Measurements from ENCODE around the gene CHAT.
"Not testable (repeated sequence)": the region's sequence is repeated elsewhere in the genome, so short reads cannot be mapped to it uniquely, and the experiment has no call there.

CHAT gene

DNA sequence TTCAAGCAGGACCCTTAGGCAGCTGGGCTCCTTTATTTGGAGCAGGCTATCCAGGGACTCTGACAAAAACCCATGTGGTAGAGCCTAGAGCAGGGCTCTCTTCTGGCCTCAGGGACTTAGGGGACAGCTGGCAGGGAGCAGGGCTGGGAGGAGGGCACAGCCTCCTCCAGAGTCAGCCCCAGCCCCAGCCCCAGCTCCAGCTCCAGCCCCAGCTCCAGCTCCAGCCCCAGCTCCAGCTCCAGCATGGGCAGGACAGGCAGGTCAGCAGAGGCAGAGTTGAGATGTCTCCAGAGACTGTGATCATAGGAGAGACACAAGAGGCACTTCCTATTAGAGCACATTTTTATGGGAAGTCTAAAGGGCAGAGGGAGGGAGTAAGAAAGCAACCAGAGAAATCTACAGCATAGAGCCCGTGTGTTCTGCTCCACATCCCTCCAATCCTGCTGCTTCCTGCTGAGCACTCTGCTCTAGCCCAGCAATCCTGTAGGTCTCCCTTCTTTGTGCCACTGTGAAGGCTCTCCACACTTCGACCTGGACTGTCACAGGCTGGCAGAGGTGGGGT, 52.3 kb downstream of the CHAT start:
- Histone ChIP-seq H3K27ac (ENCODE audit: low read depth, low read length) (no peak overlapping the region), H3K4me3 (ENCODE audit: low read depth, low read length) (no peak overlapping the region), H3K79me2 (ENCODE audit: control insufficient read depth, insufficient read depth, low read length, unreplicated experiment) (no peaks in the 10 kb centered on the region), H3K27me3 (ENCODE audit: insufficient read depth, low read length) (peaks cover 98% of the 10 kb centered on the region), H2AFZ (ENCODE audit: low read length, unreplicated experiment) (no peak overlapping the region), H3K4me1 (ENCODE audit: control insufficient read depth, insufficient read depth, low read length, unreplicated experiment) (no peaks in the 10 kb centered on the region), H3K36me3 (ENCODE audit: insufficient read depth, low read length) (no peaks in the 10 kb centered on the region)

- Histone ChIP-seq H3K79me2 (ENCODE audit: control insufficient read depth, insufficient read depth, low read length, unreplicated experiment) (no peaks in the 10 kb centered on the region), H3K4me3 (ENCODE audit: low read depth, low read length) (no peak overlapping the region), H3K36me3 (ENCODE audit: insufficient read depth, low read length) (no peaks in the 10 kb centered on the region), H2AFZ (ENCODE audit: low read length, unreplicated experiment) (no peak overlapping the region), H3K27ac (ENCODE audit: low read depth, low read length) (no peak overlapping the region), H3K4me1 (ENCODE audit: control insufficient read depth, insufficient read depth, low read length, unreplicated experiment) (no peaks in the 10 kb centered on the region), H3K27me3 (ENCODE audit: insufficient read depth, low read length) (peaks cover 98% of the 10 kb centered on the region)
These were observed 52.8 kb downstream of the CHAT start for GRCh38 chr10:49666685-49667084.

- H3K79me2 ChIP-seq (ENCODE audit: control insufficient read depth, insufficient read depth, low read length, unreplicated experiment) = no peaks in the 10 kb centered on the region
- H3K27ac ChIP-seq (ENCODE audit: low read depth, low read length) = no peak overlapping the region
These were observed 54.2 kb downstream of the CHAT start for GRCh38 chr10:49667991-49668390.

GRCh38 chr10:49668684-49669083, 54.8 kb downstream of the CHAT start:
- Histone ChIP-seq H3K36me3 (ENCODE audit: insufficient read depth, low read length) (no peaks in the 10 kb centered on the region), H3K79me2 (ENCODE audit: control insufficient read depth, insufficient read depth, low read length, unreplicated experiment) (no peaks in the 10 kb centered on the region), H3K4me1 (ENCODE audit: control insufficient read depth, insufficient read depth, low read length, unreplicated experiment) (no peaks in the 10 kb centered on the region), H3K27me3 (ENCODE audit: insufficient read depth, low read length) (peaks cover 98% of the 10 kb centered on the region), H2AFZ (ENCODE audit: low read length, unreplicated experiment) (no peak overlapping the region), H3K4me3 (ENCODE audit: low read depth, low read length) (no peak overlapping the region), H3K27ac (ENCODE audit: low read depth, low read length) (no peak overlapping the region)

More at GRCh38 chr10:49667991-49668390, 54.2 kb downstream of the CHAT start:
- no peaks in the 10 kb centered on the region for H3K4me1 ChIP-seq (ENCODE audit: control insufficient read depth, insufficient read depth, low read length, unreplicated experiment)
- no peaks in the 10 kb centered on the region for H3K36me3 ChIP-seq (ENCODE audit: insufficient read depth, low read length)
- H3K4me3 ChIP-seq (ENCODE audit: low read depth, low read length) = no peak overlapping the region
- no peak overlapping the region for H2AFZ ChIP-seq (ENCODE audit: low read length, unreplicated experiment)
- peaks cover 98% of the 10 kb centered on the region for H3K27me3 ChIP-seq (ENCODE audit: insufficient read depth, low read length)

GRCh38 chr10:49678827-49679479, 65.1 kb downstream of the CHAT start:
- Histone ChIP-seq H2AFZ (ENCODE audit: low read length, unreplicated experiment) (peak overlapping the region; percentile 73), H3K36me3 (ENCODE audit: insufficient read depth, low read length) (no peaks in the 10 kb centered on the region), H3K27me3 (ENCODE audit: insufficient read depth, low read length) (peaks cover 85% of the 10 kb centered on the region), H3K4me1 (ENCODE audit: control insufficient read depth, insufficient read depth, low read length, unreplicated experiment) (no peaks in the 10 kb centered on the region), H3K27ac (ENCODE audit: low read depth, low read length) (no peak overlapping the region), H3K79me2 (ENCODE audit: control insufficient read depth, insufficient read depth, low read length, unreplicated experiment) (no peaks in the 10 kb centered on the region), H3K4me3 (ENCODE audit: low read depth, low read length) (peak overlapping the region; percentile 66)

- H3K79me2 ChIP-seq (ENCODE audit: control insufficient read depth, insufficient read depth, low read length, unreplicated experiment) = no peaks in the 10 kb centered on the region
- H2AFZ ChIP-seq (ENCODE audit: low read length, unreplicated experiment) = peak within 1 kb of the TSS; percentile 73
- no peaks in the 10 kb centered on the region for H3K4me1 ChIP-seq (ENCODE audit: control insufficient read depth, insufficient read depth, low read length, unreplicated experiment)
- no peaks in the 10 kb centered on the region for H3K36me3 ChIP-seq (ENCODE audit: insufficient read depth, low read length)
- H3K27ac ChIP-seq (ENCODE audit: low read depth, low read length) = no peak within 1 kb of the TSS
- H3K4me3 ChIP-seq (ENCODE audit: low read depth, low read length) = peak within 1 kb of the TSS; percentile 66
- peaks cover 85% of the 10 kb centered on the region for H3K27me3 ChIP-seq (ENCODE audit: insufficient read depth, low read length)
These were observed 65.7 kb downstream of the CHAT start, which contains the start of gene C10orf53 for GRCh38 chr10:49679480-49679893. Gene C10orf53, plus strand, starts transcription at chr10:49679651. Its CDS starts 47 bp downstream, at chr10:49679698.

- peaks cover 80% of the 10 kb centered on the region for H3K27me3 ChIP-seq (ENCODE audit: insufficient read depth, low read length)
- not testable (repeated sequence) for H3K36me3 ChIP-seq (ENCODE audit: insufficient read depth, low read length); H2AFZ ChIP-seq (ENCODE audit: low read length, unreplicated experiment); H3K79me2 ChIP-seq (ENCODE audit: control insufficient read depth, insufficient read depth, low read length, unreplicated experiment); H3K4me3 ChIP-seq (ENCODE audit: low read depth, low read length); H3K27ac ChIP-seq (ENCODE audit: low read depth, low read length); H3K4me1 ChIP-seq (ENCODE audit: control insufficient read depth, insufficient read depth, low read length, unreplicated experiment)
These were observed 68.6 kb downstream of the CHAT start for GRCh38 chr10:49682449-49682848.

GRCh38 chr10:49682879-49683278, 69.0 kb downstream of the CHAT start:
- no peak overlapping the region for H3K4me3 ChIP-seq (ENCODE audit: low read depth, low read length)
- H2AFZ ChIP-seq (ENCODE audit: low read length, unreplicated experiment) = no peak overlapping the region
- H3K27me3 ChIP-seq (ENCODE audit: insufficient read depth, low read length) = peaks cover 80% of the 10 kb centered on the region
- no peaks in the 10 kb centered on the region for H3K36me3 ChIP-seq (ENCODE audit: insufficient read depth, low read length)
- no peaks in the 10 kb centered on the region for H3K4me1 ChIP-seq (ENCODE audit: control insufficient read depth, insufficient read depth, low read length, unreplicated experiment)
- no peak overlapping the region for H3K27ac ChIP-seq (ENCODE audit: low read depth, low read length)
- H3K79me2 ChIP-seq (ENCODE audit: control insufficient read depth, insufficient read depth, low read length, unreplicated experiment) = no peaks in the 10 kb centered on the region

DNA sequence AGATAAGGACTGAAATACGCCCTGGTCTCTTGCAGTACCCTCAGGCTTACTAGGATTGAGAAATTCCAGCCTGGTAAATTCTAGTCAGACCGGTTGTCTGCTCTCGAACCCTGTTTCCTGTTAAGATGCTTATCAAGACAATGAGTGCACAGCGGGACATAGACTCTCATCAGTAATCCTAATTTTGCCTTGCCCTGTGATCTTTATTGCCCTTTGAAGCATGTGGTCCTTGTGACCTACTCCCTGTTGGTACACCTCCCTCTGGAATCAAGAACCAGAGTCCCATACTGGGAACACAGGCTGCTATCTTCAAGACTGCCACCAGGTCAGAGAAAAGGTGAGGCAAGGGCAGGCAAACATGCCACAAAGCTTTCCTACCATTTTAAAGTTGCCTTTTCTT, 72.8 kb downstream of the CHAT start:
- Histone ChIP-seq H3K79me2 (ENCODE audit: control insufficient read depth, insufficient read depth, low read length, unreplicated experiment) (no peaks in the 10 kb centered on the region), H3K4me3 (ENCODE audit: low read depth, low read length) (no peak overlapping the region), H3K4me1 (ENCODE audit: control insufficient read depth, insufficient read depth, low read length, unreplicated experiment) (no peaks in the 10 kb centered on the region), H3K27me3 (ENCODE audit: insufficient read depth, low read length) (peaks cover 80% of the 10 kb centered on the region), H3K27ac (ENCODE audit: low read depth, low read length) (no peak overlapping the region), H2AFZ (ENCODE audit: low read length, unreplicated experiment) (no peak overlapping the region), H3K36me3 (ENCODE audit: insufficient read depth, low read length) (no peaks in the 10 kb centered on the region)

DNA sequence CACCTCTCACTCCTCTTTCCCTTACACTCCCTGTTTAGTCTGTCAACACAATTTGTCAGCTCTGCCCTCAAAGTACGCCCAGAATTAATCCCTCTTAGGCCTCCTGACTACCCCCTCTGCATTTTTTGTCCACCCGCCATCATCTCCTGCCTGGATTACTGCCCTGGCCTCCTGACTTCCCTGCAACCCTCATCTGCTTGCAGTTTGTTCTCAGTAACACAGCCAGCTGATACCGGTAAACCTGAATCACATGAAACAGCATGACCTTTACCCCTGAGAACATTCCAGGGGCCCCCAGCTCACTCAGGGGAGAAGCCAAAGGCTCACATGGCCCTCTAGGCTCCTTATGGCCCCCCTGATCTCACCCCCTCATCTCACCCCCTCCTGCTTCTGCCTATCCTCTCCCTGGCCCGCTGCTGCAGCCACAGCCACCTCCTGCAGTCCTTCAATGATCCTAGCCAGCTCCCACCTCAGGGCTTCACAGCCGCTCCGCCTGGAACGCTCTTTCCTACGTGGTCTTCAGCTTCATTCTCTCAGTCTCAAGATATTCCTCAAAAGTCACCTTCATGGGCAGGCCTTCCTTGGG, 74.5 kb downstream of the CHAT start:
- Histone ChIP-seq H3K27me3 (ENCODE audit: insufficient read depth, low read length) (peaks cover 93% of the 10 kb centered on the region), H3K36me3 (ENCODE audit: insufficient read depth, low read length) (no peaks in the 10 kb centered on the region), H2AFZ (ENCODE audit: low read length, unreplicated experiment) (no peak overlapping the region), H3K27ac (ENCODE audit: low read depth, low read length) (no peak overlapping the region), H3K4me3 (ENCODE audit: low read depth, low read length) (no peak overlapping the region), H3K4me1 (ENCODE audit: control insufficient read depth, insufficient read depth, low read length, unreplicated experiment) (no peaks in the 10 kb centered on the region), H3K79me2 (ENCODE audit: control insufficient read depth, insufficient read depth, low read length, unreplicated experiment) (no peaks in the 10 kb centered on the region)

- no peak overlapping the region for H3K27ac ChIP-seq (ENCODE audit: low read depth, low read length)
- no peaks in the 10 kb centered on the region for H3K79me2 ChIP-seq (ENCODE audit: control insufficient read depth, insufficient read depth, low read length, unreplicated experiment)
- no peaks in the 10 kb centered on the region for H3K4me1 ChIP-seq (ENCODE audit: control insufficient read depth, insufficient read depth, low read length, unreplicated experiment)
- peaks cover 94% of the 10 kb centered on the region for H3K27me3 ChIP-seq (ENCODE audit: insufficient read depth, low read length)
- no peak overlapping the region for H3K4me3 ChIP-seq (ENCODE audit: low read depth, low read length)
- no peaks in the 10 kb centered on the region for H3K36me3 ChIP-seq (ENCODE audit: insufficient read depth, low read length)
- H2AFZ ChIP-seq (ENCODE audit: low read length, unreplicated experiment) = no peak overlapping the region
These were observed 75.1 kb downstream of the CHAT start for GRCh38 chr10:49688920-49689319.

Measured in ACC112 (cell line).